T-cell (primary cell): Measurements from ENCODE around the gene CRYBB1. TPM values are rescaled to one million over a fixed set of nuclear protein-coding genes. Genes with fewer than 3 reads are reported as not detected.

ENCODE experiments used
- ATAC-seq, 4 experiments: fragments of 200-7000 bp in 3 of 4; fragments of 150-1000 bp in 1 of 4; cut with Tn5 transposase; replicated peaks in 1 of 4; 1 replicate in 3 of 4; 2 replicates in 1 of 4; pipeline ENCODE4 v1.10.0; 2021; ENCODE audit warnings: moderate library complexity in 3 of 4, mild to moderate bottlenecking in 2 of 4, moderate number of reproducible peaks in 1 of 4
- CTCF ChIA-PET, 2 donors: fragments of 300-600 bp; sonication (Branson Sonifier 250); formaldehyde crosslinking; loops; one replicate each; lab custom pipeline; 2022; ENCODE audit warnings: antibody characterized with exemption in 2 of 2; lab: Charles Lee
- POLR2A ChIA-PET, 2 donors: fragments of 300-600 bp; sonication (Branson Sonifier 250); formaldehyde crosslinking; loops; one replicate each; lab custom pipeline; 2022; ENCODE audit warnings: antibody characterized with exemption in 2 of 2; lab: Charles Lee
- DNase-seq, 35 experiments: peaks; one replicate each; pipeline versions ENCODE4 v3.0.0 to v3.0.0-alpha.2; 2013 to 2023
- H3K27ac ChIP-seq: one replicate; pipeline ENCODE4 v1.5.1; 2013; ENCODE audit warnings: low read length
- H3K27me3 ChIP-seq, 2 experiments: replicated peaks in 1 of 2; 1 replicate in 1 of 2; 2 replicates in 1 of 2; pipeline versions ENCODE4 v1.6.1 to v1.7.0; 2013; ENCODE audit warnings: low read length in 1 of 2, mixed read lengths in 1 of 2; ENCODE audit not compliant: control insufficient read depth in 2 of 2, insufficient read depth in 2 of 2; ENCODE audit errors: extremely low read depth in 1 of 2
- H3K36me3 ChIP-seq, 2 donors: 1 replicate in 1 of 2; 2 replicates in 1 of 2; pipeline versions ENCODE4 v1.6.1 to v1.7.0; 2013; ENCODE audit warnings: low read length in 1 of 2; ENCODE audit not compliant: control insufficient read depth in 2 of 2, insufficient read depth in 1 of 2; ENCODE audit errors: extremely low read depth in 1 of 2
- H3K4me1 ChIP-seq, 2 experiments: 1 replicate in 1 of 2; 2 replicates in 1 of 2; pipeline versions ENCODE4 v1.6.1 to v1.7.0; 2013; ENCODE audit warnings: low read length in 2 of 2, mixed read lengths in 1 of 2; ENCODE audit not compliant: insufficient read depth in 2 of 2, control insufficient read depth in 1 of 2; ENCODE audit errors: extremely low read depth in 1 of 2
- H3K4me3 ChIP-seq, 2 donors: 1 replicate in 1 of 2; 2 replicates in 1 of 2; pipeline versions ENCODE4 v1.5.1 to v1.7.0; 2013; ENCODE audit warnings: mild to moderate bottlenecking in 2 of 2, low read length in 1 of 2, moderate library complexity in 1 of 2; ENCODE audit not compliant: control insufficient read depth in 1 of 2; ENCODE audit errors: extremely low read depth in 1 of 2
- H3K9me3 ChIP-seq: 2 replicates; pipeline ENCODE4 v1.7.0; 2013
- H3K27ac Mint-ChIP-seq, 2 donors: one replicate each; pipeline ENCODE4 v1.8.0; 2020 to 2021; ENCODE audit warnings: mild to moderate bottlenecking in 2 of 2, mixed read lengths in 2 of 2
- H3K27me3 Mint-ChIP-seq, 2 donors: one replicate each; pipeline ENCODE4 v1.8.0; 2021 to 2022; ENCODE audit warnings: mixed read lengths in 2 of 2
- H3K36me3 Mint-ChIP-seq: one replicate; pipeline ENCODE4 v1.8.0; 2021; ENCODE audit warnings: mixed read lengths
- H3K4me1 Mint-ChIP-seq, 3 donors: one replicate each; pipeline ENCODE4 v1.8.0; 2020 to 2022; ENCODE audit warnings: mixed read lengths in 3 of 3, mild to moderate bottlenecking in 1 of 3
- H3K4me3 Mint-ChIP-seq, 3 donors: one replicate each; pipeline ENCODE4 v1.8.0; 2020 to 2022; ENCODE audit warnings: mild to moderate bottlenecking in 3 of 3, mixed read lengths in 3 of 3, moderate library complexity in 3 of 3
- H3K9me3 Mint-ChIP-seq, 3 donors: one replicate each; pipeline ENCODE4 v1.8.0; 2020 to 2022; ENCODE audit warnings: mixed read lengths in 3 of 3
- WGBS: methylation state at CpG from one replicate; pipeline ENCODE4 v1.1.5; 2013; ENCODE audit warnings: missing lambda C conversion rate; ENCODE audit not compliant: insufficient coverage; 5-methylcytosine and 5-hydroxymethylcytosine counted together
- total RNA-seq, 35 experiments: library from RNA in 6 of 35; stranded (reverse) in 6 of 35; fragments of 120-200 nt in 1 of 35; gene quantifications; one replicate each; pipeline versions ENCODE4 v1.2.1 to v1.2.4 and lab custom pipeline; 2013 to 2026

The CRYBB1 gene
- total RNA-seq, 5 donors from 2014 or later (not counting 1 experiment from before 2014, with no cell fraction given), result not detected

DNA sequence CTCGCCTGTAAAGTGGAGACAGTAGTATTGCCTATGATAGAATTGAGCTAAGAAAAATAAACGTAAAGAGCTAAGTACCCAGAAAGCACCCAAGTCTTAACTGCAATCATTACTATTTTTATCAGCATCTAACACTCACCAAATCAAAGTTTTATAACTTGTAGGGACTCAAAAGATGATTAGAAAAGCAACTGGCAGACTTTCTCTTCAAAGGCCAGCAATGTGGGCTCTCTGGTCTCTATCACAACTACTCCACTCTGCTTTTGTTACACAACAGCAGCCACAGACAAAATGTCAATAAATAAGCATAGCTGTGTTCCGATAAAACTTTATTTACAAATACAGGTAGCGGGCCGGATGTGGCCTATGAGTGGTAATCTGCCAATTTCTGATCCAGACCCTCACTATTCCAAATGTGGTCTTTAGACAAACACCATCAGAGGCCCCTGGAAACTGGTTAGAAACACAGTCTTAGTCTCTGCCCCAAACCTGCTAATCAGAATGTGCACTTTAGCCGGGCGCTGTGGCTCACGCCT is 36.1 kb downstream of the CRYBB1 start:
- DNase-seq (no peak), ATAC-seq (no peak)
- H3K9me3 Mint-ChIP-seq, result no peaks in the 10 kb centered on the region
- H3K4me1 ChIP-seq, result peaks cover 19 to 81% of the 10 kb centered on the region in 2 experiments
- H3K36me3 ChIP-seq, result peaks cover 3 to 16% of the 10 kb centered on the region in 2 donors
- POLR2A ChIA-PET, result no interaction called here
- no peaks in the 10 kb centered on the region for H3K9me3 ChIP-seq
- H3K4me1 Mint-ChIP-seq, result peaks cover 64 to 75% (median 70%) of the 10 kb centered on the region in 3 donors
- H3K27ac ChIP-seq, result no peak overlapping the region
- H3K27ac Mint-ChIP-seq, result peak overlapping the region; percentile 77 to 95
- CTCF ChIA-PET, result no interaction called here
- no peaks in the 10 kb centered on the region for H3K27me3 ChIP-seq
- 100% methylated on average over 3 of the region's 8 CpGs for WGBS
- no peaks in the 10 kb centered on the region for H3K27me3 Mint-ChIP-seq
- H3K36me3 Mint-ChIP-seq, result peaks cover 8% of the 10 kb centered on the region
- no peak overlapping the region for H3K4me3 ChIP-seq
- peak overlapping the region in 1 of 3 donors; percentile 71 for H3K4me3 Mint-ChIP-seq

DNA sequence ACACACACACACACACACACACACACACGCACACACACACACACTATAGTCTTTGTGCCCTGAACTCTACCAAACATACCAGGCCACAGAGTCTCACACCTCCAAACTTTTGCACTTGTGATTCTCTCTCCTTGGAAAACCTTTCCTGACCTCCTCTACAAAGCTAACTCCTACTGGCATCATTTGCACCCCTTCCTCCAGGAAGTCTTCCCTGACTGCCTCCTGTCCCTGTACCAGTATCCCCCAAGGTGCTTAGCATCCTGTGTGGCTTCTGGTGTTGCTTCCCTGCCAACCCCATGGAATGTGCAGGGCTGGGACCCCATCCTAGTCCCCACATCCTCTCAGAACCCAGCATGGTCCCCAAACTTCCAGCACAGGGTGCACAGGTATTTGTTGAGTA is 36.8 kb downstream of the CRYBB1 start:
- no peak for ATAC-seq

DNA sequence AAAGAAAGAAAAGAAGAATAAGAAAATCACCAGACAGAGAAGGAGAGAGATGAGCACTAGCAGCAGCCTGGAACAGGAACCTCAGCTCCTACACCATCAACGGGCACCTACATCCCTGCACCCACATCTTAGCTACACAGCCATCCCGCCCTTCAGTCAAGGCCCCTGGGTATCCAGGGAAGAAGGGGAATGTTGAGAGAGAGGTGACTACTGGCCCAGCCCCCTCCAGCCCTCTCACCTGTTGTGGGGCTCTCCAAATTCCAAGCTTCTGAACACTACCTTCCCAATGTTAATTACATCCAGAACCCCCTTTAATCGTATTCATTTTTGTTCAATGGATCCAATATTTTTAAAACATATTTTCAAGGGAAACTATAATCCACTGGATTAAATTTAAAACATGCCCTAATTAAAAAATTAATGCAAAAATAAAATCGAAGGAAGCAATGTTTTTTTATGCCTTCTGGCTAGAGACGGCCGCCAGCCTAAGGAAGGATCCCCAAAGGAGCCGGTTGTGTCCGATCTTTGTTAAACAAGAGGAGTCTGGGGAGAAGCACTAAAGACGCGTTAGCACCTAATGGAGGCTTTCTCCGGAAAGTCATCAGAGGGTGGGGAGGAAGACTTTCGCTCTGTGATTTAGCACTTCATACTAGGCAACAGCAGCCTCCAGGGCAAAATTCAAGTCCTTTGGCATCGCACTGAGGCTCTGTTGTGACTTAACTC is 37.4 kb downstream of the CRYBB1 start:
- H3K4me1 Mint-ChIP-seq, result peaks cover 65 to 69% (median 67%) of the 10 kb centered on the region in 3 donors
- ChIA-PET CTCF (no interaction called here), POLR2A (no interaction called here)
- Histone ChIP-seq H3K27me3 (no peaks in the 10 kb centered on the region), H3K4me1 (peaks cover 15 to 75% of the 10 kb centered on the region in 2 experiments), H3K27ac (peak overlapping the region; percentile 74), H3K36me3 (peaks cover 3 to 18% of the 10 kb centered on the region in 2 donors), H3K9me3 (no peaks in the 10 kb centered on the region), H3K4me3 (peak overlapping the region in 1 of 2 donors; percentile 17)
- H3K27ac Mint-ChIP-seq, result peak overlapping the region; percentile 92 to 95
- no peak for ATAC-seq
- 100% methylated on average over 2 of the region's 13 CpGs for WGBS
- peaks cover 8% of the 10 kb centered on the region for H3K36me3 Mint-ChIP-seq
- peak overlapping the region; percentile 58 to 71 (median 68) for H3K4me3 Mint-ChIP-seq
- H3K9me3 Mint-ChIP-seq, result no peaks in the 10 kb centered on the region
- H3K27me3 Mint-ChIP-seq, result no peaks in the 10 kb centered on the region
- no peak for DNase-seq

More for the DNA sequence above, 36.8 kb downstream of the CRYBB1 start:
- H3K27me3 Mint-ChIP-seq, result no peaks in the 10 kb centered on the region
- H3K36me3 Mint-ChIP-seq, result peaks cover 8% of the 10 kb centered on the region
- DNase-seq, result no peak
- Histone ChIP-seq H3K4me3 (no peak overlapping the region), H3K9me3 (no peaks in the 10 kb centered on the region), H3K36me3 (peaks cover 3 to 16% of the 10 kb centered on the region in 2 donors), H3K27me3 (no peaks in the 10 kb centered on the region), H3K27ac (peak overlapping the region; percentile 15), H3K4me1 (peaks cover 16 to 79% of the 10 kb centered on the region in 2 experiments)
- peak overlapping the region in 1 of 3 donors; percentile 71 for H3K4me3 Mint-ChIP-seq
- CTCF ChIA-PET, result no interaction called here
- H3K4me1 Mint-ChIP-seq, result peaks cover 64 to 74% (median 69%) of the 10 kb centered on the region in 3 donors
- POLR2A ChIA-PET, result no interaction called here
- H3K27ac Mint-ChIP-seq, result peak overlapping the region; percentile 77 to 95
- no CpG with 5 or more reads among the region's 1 CpG for WGBS
- no peaks in the 10 kb centered on the region for H3K9me3 Mint-ChIP-seq

DNA sequence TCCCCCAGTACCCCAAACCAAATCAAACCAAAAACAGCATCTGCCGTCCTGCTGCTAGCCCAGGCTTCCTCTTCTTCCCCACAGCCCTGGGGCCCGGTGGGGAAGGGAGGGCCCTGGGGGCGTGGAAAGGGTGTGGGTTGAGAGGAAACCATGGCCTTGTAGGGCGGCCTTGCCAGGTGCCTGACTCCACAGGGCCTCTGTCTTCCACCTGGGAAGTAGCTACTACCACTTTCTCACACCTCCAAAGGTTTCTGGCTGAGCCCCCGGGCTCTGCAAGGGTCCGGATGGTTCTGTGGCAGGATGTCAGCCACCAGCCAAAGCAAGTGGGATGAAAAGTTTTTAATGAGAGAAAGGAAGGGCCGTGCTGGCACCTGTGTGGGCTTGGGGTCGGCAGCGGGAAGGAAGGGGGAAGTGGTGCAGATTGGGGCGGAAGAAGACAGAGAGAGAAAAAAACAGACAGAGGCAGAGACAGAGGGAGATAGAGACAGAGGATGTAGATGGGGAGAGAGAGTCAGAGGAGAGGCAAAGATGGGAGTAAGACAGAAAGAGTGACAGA is 38.4 kb downstream of the CRYBB1 start:
- peak overlapping the region; percentile 74 for H3K27ac ChIP-seq
- H3K36me3 ChIP-seq, result peaks cover 3 to 18% of the 10 kb centered on the region in 2 donors
- H3K27me3 ChIP-seq, result no peaks in the 10 kb centered on the region
- ATAC-seq (peak; percentile 93 to 95 (median 94)), DNase-seq (peak; percentile 24 to 74 (median 52))
- H3K9me3 Mint-ChIP-seq, result no peaks in the 10 kb centered on the region
- CTCF ChIA-PET, result no interaction called here
- H3K4me3 Mint-ChIP-seq, result peak overlapping the region; percentile 58 to 71 (median 68)
- peaks cover 65 to 69% (median 67%) of the 10 kb centered on the region in 3 donors for H3K4me1 Mint-ChIP-seq
- no peaks in the 10 kb centered on the region for H3K9me3 ChIP-seq
- 1% methylated on average over 5 of the region's 10 CpGs for WGBS
- H3K36me3 Mint-ChIP-seq, result peaks cover 8% of the 10 kb centered on the region
- peak overlapping the region in 1 of 2 donors; percentile 23 for H3K4me3 ChIP-seq
- POLR2A ChIA-PET, result no interaction called here
- H3K27ac Mint-ChIP-seq, result peak overlapping the region; percentile 92 to 95
- H3K27me3 Mint-ChIP-seq, result no peaks in the 10 kb centered on the region
- peaks cover 15 to 73% of the 10 kb centered on the region in 2 experiments for H3K4me1 ChIP-seq

DNA sequence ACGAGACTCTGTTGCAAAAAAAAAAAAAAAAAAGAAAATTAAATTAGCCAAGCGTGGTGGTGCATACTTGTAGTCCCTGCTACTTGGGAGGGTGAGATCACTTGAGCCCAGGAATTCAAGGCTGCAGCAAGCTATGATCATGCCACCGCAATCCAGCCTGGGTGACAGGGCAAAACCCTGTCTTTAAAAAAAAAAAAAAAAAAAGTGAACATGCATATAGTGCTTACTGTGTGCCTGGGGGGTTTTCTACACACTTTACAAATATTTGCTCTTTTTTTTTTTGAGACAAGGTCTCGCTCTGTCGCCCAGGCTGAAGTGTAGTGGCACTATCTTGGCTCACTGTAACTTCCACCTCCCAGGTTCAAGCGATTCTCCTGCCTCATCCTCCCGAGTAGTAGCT is 40.7 kb downstream of the CRYBB1 start:
- POLR2A ChIA-PET, result interaction anchor here in 1 of 2 donors (0.6 kb wide), 1 partner anchor 25 kb away, joined by 5 read pairs; no protein-coding TSS in a partner anchor
- Mint-ChIP-seq H3K36me3 (no peaks in the 10 kb centered on the region), H3K4me3 (no peak overlapping the region), H3K27me3 (no peaks in the 10 kb centered on the region), H3K27ac (peak overlapping the region in 1 of 2 donors; percentile 95), H3K4me1 (peaks cover 77 to 81% (median 78%) of the 10 kb centered on the region in 3 donors), H3K9me3 (no peaks in the 10 kb centered on the region)
- Histone ChIP-seq H3K36me3 (peaks cover 3 to 19% of the 10 kb centered on the region in 2 donors), H3K9me3 (no peaks in the 10 kb centered on the region), H3K27me3 (no peaks in the 10 kb centered on the region), H3K27ac (no peak overlapping the region), H3K4me3 (no peak overlapping the region), H3K4me1 (peaks cover 20 to 75% of the 10 kb centered on the region in 2 experiments)
- CTCF ChIA-PET, result interaction anchor here in 1 of 2 donors (0.7 kb wide), 2 partner anchors 46 to 1528 kb away, joined by 4 to 6 read pairs; no protein-coding TSS in a partner anchor
- DNase-seq, result no peak
- WGBS, result 100% methylated on average over 1 of the region's 7 CpGs
- ATAC-seq, result no peak

DNA sequence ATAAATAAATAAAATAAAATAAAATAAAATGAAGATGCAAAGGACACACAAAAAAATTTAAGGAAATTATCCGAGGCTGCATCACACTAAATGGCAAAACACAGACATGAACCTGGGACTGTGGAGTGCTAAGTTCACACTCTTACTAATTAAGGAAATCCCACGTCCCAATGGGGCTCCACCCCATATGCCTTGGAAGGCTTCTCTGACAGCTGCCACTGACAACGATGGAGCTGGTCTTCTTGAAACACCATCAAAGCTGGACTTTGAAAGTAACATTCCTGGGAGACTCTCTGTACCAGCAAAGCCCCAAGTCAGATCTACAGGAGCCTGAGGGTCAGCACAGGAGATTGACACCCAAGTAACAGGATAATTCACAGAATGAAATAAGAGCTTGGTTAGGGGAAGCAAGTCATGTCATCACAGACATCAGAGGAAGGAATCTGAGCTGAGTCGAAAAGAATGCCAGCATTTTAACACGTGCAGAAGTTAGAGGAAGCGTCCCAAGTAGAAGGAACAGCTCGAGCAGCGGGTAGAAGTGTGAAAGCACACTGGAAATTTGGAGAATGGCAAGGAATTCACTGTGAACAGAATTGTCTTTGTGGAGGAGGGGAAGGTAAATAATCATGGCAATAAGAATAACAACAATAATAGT is 41.7 kb downstream of the CRYBB1 start:
- CTCF ChIA-PET, result no interaction called here
- H3K4me1 Mint-ChIP-seq, result peaks cover 79 to 87% (median 81%) of the 10 kb centered on the region in 3 donors

More for the DNA sequence above, 41.7 kb downstream of the CRYBB1 start:
- ATAC-seq (no peak), DNase-seq (no peak)
- Mint-ChIP-seq H3K36me3 (peaks cover 3% of the 10 kb centered on the region), H3K27ac (peak overlapping the region; percentile 2 to 56), H3K4me3 (peak overlapping the region in 1 of 3 donors; percentile 8), H3K27me3 (no peaks in the 10 kb centered on the region), H3K9me3 (no peaks in the 10 kb centered on the region)
- 61% methylated on average over 5 of the region's 8 CpGs for WGBS
- POLR2A ChIA-PET, result interaction anchor here in 1 of 2 donors (0.6 kb wide), 1 partner anchor 69 kb away, joined by 3 read pairs; no protein-coding TSS in a partner anchor
- H3K9me3 ChIP-seq, result no peaks in the 10 kb centered on the region
- no peak overlapping the region for H3K27ac ChIP-seq
- H3K4me3 ChIP-seq, result no peak overlapping the region
- peaks cover 0 to 11% of the 10 kb centered on the region in 2 donors for H3K36me3 ChIP-seq
- no peaks in the 10 kb centered on the region for H3K27me3 ChIP-seq
- H3K4me1 ChIP-seq, result peaks cover 18 to 77% of the 10 kb centered on the region in 2 experiments
